Fibroblast of skin of left biceps (primary cell): Measurements from ENCODE around the gene XXYLT1.
"Not testable (repeated sequence)": the region's sequence is repeated elsewhere in the genome, so short reads cannot be mapped to it uniquely, and the experiment has no call there.

Experiments
- DNase-seq, 2 experiments: peaks; one replicate each; pipeline ENCODE4 v3.0.0-alpha.2; 2013; ENCODE audit warnings: low read depth in 2 of 2

The XXYLT1 gene

DNA sequence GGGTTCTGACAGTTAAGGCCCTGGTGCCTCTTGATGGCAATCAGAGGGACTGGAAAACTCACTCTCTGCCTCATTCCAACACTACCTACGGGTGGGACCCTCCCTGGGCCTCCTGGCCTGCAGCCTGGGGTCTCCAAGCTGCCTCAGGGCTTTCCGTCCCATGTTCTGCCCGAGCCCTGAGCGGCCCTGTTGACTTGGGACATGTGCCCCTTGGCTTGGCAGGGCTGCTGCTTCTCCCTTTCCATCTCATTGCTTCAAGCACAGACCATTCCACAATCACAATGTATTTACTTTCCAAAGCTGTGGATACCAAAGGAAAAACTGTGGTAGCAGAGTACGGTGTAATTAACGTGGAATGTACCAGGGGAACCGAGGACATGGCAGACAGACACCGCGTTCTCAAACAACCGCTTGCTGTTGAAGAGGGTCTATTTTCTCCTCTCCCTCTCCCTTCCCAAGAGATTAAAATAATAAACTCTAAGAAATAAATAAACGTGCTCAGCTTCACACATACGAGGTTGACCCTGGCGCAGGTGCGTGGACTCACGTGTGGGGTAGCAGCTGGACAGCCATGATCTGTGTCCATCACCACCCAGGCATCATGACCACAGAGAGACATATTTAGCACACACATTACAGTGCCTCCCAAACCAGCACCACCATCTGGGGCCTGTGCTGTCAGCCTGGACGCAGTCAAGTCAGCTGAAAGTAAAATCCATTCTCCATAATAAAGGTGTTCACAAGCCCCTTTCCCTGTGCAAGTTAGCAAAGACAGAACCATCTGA lies 172.0 kb downstream of the XXYLT1 start:
- no peak for DNase-seq

DNA sequence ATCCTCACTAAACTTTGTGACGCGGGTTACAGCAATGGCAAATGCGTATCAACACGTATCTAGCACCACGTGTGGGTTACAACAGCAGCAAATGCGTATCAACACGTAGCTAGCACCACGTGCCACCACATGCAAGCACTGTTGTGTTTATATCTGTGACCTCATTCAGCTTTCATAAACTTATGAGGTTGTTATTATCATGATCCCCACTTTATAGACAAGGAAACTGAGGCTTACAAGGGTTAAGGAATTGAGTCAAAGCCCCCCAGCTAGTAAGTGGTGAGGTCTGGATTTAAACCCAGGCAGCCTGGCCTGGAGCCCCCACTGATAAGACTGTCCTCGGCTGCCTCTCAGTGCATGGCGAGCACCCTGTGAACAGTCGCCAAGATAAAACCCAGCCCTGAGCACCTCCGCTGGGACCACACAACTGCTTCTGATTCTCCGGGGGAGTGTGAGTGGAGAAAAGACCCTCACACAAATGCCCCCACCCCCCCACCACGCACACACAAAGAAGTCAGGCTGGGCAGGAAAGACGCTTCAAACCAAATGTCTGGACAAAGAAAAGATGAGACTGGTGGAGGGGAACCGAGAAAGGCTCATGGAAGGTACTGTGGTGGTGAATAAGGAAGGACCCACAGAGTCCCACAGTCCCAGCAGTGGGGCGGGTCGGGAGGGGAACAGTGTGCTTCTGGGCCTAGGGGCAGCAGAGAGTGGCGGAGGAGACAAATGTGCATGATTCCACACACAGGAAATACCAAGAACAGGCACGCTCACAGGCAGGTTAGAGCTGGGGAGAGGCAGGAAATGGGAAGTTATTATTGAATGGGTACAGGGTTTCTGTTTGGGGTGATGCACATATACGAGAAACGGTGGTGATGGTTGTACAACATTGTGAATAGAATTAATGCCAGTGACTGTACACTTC lies 173.4 kb downstream of the XXYLT1 start:
- DNase-seq, result no peak

DNA sequence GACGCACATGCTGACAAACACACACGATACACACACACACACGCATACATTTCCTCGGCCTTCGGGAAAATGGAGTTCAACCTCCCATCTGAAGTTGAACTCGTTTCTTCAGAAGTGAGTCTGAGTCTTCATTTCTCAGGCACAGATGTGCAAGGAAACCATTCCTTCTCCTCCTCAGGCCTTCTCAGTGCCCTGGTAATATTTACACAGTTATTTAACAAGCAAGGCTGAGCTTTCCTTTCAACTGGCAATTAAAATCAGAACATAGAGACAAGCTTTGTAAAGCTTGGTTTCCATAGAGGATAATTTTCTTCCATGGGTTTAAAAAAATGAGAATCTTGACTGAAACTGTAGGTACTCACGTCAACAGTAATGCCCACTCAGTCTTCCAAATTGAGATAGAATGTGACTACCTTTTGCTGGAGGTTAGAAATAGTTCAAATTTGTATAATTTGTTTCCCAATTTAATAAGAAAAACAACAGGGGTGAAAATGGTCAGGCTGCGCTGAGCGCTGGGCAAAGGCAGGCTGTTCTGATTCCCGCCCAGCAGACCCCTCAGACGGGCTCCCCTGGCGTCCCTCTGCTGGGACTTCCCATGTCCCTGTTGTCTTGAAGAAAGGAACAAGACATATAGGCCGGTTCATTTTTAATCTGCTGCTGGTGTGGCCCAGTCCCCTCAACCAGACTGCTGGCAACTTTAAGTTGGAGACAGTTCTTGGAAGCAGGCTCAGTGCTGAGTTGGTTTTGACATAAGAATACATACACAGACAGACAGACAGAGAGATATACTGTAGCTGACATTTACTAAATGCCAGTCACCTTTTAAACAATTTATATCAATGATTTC lies 174.3 kb downstream of the XXYLT1 start:
- no peak for DNase-seq

DNA sequence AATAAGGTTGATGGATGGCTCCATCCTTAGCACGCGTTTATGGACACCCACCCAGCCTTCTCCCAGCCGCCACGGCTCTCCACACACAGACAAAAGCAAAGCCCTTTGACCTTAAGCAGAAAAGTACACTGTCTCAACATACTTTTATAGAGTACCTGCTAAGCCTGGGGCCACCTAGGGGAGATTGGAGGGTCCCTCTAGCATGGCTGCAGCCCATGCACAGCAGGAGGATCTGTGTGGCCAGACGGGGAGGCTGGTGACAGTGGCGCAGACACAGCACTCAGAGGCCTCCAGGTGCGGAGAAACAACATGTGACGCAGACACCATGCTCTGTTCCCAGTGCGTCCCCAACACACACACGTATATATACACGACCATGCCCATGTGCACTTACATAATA lies 174.9 kb downstream of the XXYLT1 start:
- no peak for DNase-seq

DNA sequence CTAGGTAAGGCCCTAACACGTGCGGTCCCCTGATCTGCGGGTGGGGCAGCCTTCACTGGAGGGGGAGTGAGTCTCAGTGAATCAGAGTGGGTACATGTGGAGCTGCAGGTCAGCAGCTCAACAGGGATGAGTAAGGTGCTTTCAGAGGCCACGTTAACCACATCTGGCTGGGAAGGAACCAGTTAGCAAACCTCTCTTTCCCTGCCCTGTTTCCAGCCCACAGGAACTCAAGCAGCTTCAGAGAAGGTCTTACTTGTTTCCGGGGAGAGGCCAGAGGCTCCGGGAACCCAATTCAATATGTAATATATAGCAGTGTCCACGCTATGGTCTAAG lies 175.3 kb downstream of the XXYLT1 start:
- no peak for DNase-seq

DNA sequence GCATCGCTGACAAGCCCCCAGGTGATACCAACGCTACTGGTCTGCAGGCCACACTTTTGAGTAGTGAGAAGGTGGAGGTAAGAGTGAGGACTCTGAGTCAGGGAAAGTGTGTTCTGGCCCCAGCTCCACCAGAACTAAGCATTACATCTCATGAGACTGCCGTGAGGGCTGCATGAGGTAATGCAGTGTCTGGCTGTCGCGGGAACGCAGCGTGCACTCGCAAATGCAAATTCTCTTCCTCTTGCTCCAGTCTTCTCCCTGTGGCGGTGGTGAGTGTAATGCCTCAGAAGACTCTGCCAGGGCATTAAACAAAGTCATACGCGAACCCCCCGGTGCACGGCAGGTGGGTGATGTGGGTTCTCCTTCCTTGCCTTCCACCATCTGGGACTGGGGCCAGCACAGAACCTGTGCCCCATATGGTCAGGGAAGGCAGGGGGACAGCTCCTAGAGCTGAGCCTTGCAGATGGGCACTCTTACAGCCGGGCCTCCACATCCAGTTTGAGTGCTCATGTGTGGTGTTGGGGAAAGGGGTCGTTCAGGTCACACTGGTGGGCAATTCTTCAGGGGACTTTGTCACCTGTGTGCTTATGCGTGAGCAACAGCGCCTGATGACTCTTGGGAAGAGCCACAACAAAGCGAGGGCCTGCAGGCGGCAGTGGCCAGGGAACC lies 175.8 kb downstream of the XXYLT1 start:
- no peak for DNase-seq

DNA sequence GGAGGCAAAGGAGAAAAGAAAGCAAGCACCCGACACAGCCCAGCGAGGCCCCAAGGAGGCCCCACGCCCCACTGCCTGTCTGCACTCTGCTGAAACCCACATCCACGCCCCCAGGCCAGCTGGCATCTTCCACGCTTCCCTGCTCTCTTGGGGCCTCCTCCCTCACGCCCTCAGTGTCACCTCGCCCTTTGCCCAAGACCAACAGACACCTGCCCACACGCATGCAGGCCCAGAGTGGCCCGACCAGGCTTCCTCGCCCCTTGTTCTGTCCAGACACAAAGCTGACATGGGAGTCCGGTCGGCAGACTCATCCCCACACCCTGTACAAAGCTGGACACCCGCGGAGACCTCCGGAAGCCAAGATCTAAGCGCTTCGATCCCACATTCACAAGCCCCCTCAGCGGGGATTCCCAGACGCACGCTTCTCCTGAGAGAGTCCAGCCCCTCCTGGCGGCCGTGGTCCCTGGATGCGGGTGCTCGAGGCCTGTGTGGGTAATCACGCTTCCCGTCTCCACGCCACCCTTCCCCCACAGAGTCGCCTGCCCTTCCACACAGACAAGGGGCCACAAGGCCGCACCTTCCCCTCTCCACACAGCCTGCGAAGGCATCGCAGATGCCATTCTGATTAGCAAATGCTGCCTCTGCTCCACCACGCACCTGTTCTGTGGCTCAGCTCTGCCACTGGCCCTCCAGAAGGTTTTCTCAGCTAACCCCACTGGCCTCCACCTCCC lies 176.6 kb downstream of the XXYLT1 start:
- DNase-seq, result no peak

DNA sequence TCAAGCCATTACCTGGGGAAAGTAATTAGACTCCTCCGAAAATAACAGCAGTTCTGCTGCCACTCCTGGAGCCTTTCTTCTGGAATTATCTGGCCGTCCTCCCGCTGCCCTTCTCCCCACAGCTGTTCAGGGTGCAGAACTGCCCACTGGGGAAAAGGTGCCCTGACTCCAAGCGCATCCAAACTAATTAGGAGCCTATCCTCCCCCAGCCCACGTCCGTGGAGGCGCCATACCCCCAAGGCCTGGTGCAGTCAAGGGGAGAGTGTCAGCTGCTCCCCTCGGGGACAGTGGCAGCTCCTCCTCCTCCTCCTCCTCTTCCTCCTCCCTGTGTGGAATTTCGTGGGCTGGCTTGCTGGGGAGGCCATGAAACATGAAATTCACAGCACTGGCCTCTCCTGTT lies 177.2 kb downstream of the XXYLT1 start:
- no peak for DNase-seq

DNA sequence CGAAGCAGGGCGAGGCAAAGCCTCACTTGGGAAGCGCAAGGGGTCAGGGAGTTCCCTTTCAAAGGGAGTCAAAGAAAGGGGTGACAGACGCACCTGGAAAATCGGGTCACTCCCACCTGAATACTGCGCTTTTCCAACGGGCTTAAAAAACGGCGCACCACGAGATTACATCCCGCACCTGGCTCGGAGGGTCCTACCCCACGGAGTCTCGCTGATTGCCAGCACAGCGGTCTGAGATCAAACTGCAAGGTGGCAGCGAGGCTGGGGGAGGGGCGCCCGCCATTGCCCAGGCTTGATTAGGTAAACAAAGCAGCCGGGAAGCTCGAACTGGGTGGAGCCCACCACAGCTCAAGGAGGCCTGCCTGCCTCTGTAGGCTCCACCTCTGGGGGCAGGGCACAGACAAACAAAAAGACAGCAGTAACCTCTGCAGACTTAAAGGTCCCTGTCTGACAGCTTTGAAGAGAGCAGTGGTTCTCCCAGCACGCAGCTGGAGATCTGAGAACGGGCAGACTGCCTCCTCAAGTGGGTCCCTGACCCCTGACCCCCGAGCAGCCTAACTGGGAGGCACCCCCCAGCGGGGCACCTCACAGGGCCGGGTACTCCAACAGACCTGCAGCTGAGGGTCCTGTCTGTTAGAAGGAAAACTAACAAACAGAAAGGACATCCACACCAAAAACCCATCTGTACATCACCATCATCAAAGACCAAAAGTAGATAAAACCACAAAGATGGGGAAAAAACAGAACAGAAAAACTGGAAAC lies 182.9 kb downstream of the XXYLT1 start:
- DNase-seq, result not testable (repeated sequence)

DNA sequence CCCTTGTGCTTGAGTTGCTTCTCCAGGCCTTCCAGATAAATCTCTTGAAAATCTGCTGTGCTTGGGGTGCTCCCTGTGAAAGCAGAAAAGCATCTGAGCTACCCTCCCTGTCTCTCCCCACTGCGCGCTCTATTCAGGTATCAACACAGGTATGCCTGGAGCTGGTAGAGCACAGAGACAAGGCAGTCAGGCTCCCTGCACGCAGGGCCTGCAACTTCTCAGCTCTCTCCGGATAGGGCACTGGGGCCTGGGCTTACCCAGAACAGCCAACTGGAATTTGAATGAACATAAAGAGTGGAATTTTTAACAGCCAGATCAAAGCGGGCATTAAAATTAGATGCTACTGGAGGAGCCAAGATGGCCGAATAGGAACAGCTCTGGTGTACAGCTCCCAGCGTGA lies 183.6 kb downstream of the XXYLT1 start:
- DNase-seq, result no peak

DNA sequence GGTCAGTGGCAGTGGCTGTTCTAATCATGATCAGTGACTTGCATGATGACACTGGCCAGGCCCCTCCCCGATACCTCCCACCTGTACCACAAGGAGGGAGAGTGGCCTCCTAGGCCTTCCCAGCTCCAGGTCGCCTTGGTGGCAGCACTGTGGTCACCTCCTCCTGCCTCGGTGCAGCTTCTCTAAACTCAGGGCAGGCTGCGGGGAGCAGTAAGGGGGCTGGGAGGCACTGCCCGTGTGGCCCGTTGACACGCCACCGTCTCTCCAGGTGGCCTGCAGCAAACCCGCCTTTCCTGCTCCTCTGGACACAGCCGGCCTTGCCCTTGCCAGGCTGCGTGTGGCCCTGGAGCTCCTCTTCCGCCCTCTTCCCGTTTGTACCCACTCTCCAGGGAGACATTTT lies 184.1 kb downstream of the XXYLT1 start:
- DNase-seq, result no peak

DNA sequence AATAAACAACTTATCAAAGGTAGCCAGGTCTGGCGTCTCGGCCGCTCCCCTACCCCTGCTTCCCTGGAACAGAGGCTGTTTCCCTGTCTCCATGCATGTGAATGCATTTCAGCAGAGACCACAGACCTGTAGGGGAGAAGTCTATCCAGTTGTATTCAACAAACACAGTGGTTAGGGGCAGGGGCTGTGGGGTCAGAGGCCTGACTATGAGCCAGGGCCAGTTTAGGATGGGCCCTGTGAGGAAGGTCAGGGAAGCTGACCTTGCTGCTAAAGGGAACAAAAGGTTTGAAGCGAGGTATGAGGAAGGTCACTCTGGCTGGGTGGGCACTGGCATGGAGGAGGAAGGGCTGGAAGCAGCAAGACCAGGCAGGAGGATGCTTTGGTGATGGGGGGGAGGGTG lies 184.6 kb downstream of the XXYLT1 start:
- no peak for DNase-seq

DNA sequence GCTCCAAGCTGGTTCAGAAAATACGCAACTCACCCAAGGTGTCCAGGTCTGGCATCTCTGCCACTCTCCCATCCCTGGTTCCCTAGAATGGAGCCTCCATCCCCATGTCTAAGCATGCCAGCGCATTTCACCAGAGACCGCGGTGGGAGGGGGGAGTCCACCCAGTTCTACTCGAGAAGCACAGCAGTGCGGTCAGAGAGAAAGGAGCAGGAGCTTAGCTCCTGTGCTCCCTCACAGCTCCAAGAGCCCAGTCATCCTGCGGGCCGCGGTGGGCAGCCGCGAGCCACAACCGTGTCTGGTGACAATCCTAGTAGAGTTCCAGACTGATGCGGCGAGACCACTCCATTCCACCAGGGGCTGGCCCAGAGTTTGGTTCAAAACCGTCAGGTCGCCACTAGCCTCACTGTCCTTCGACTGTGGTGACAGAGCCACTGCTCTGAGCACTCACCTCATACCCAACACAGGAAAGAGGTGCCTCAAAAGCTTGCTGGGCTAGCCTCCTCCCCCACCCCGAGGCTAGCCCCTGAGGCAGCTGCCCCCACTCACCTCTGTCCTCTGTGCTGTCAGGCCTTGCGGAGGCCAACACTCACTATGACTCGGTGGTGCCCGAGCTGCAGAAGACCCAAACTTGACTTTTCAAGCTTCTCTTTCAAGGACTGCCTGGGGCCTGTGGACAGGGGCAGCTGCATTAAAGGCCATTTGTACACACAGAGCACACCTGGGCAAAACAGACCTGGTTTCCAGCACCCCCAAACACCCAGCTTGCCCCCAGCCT lies 185.4 kb downstream of the XXYLT1 start:
- DNase-seq, result no peak

DNA sequence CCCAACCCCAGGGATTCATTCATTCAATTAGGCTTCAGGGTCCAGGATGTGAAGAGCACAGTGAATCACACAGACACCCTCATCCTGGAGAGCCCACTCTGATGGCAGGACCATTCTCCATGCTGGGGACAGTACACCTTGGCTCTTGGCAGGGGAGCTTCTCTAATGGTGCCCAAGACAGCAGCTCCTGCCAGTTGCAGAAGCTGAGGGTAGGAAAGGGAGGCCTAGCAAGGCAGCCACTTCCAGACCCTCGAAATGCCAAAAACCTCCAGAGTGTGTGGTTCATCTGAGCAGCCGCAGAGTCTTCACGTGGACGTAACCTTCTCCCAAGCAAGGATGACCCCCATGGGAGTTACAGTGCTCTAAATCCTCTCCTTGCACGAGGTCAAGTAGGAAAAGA lies 186.2 kb downstream of the XXYLT1 start:
- no peak for DNase-seq

DNA sequence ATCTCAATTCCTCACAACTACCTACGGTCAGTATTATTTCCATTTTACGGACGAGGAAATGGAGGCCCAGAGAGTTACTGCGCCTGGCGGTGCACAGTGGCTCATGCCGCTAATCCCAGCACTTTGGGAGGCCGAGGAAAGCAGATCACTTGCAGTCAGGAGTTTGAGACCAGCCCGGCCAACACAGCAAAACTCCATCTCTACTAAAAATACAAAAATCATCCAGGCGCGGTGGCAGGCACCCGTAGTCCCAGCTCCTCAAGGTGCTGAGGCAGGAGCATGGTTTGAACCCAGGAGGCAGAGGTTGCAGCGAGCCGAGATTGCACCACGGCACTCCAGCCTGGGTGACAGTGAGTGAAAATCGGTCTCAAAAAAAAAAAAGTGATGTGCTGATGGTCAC lies 187.3 kb downstream of the XXYLT1 start:
- no peak for DNase-seq

DNA sequence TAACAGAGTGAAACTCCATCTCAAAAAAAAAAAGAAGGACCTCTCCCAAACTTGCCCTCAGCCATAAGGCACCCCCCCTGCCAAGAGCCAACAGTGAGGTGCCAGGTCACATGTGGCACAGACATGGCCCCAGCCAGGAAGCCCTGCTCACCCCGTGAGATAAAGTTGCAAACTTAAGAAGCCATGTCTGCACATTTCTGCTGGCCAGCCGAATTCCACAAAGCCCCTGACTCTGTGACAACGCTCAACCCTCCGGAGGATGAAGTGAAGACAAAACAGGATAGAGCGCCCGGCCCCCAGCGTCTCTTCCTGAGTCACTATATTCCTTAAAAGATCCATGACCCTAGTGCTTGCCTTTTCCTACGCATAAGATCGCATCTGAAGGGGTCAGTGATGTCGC lies 188.1 kb downstream of the XXYLT1 start:
- DNase-seq, result no peak

DNA sequence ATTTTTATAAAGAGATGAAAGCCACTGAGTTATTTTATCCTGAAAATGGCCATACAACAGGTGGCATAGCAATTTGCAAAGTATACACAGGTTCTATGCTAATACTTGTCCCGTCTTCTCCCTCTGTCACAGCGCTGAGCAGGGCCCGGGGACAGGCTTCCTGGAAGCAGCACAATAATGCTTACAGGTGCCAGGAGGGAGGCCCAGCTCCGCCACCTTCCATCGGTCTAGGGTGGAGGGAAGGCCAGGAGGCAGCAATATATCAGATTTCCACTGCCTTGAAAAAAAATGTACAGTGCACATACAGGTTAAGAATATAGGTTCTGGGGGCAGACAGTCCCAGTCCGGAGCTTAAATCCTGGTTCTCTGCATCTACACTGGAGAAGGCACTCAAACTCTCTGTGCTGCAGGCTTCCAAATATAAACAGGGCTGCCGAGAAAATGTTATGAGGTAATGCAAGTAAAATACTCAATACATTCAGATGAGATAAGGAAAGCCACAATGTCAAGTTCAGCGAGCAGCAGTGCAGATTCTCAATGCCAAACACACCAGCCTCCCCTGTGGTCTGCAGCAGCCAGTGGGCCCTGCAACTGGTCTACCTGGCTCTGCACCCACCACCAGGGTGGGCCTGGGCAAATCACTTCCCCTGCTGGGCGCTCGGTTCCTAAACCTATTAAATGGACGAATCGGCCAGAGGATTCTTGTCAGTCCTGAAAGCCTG lies 189.6 kb downstream of the XXYLT1 start:
- no peak for DNase-seq

DNA sequence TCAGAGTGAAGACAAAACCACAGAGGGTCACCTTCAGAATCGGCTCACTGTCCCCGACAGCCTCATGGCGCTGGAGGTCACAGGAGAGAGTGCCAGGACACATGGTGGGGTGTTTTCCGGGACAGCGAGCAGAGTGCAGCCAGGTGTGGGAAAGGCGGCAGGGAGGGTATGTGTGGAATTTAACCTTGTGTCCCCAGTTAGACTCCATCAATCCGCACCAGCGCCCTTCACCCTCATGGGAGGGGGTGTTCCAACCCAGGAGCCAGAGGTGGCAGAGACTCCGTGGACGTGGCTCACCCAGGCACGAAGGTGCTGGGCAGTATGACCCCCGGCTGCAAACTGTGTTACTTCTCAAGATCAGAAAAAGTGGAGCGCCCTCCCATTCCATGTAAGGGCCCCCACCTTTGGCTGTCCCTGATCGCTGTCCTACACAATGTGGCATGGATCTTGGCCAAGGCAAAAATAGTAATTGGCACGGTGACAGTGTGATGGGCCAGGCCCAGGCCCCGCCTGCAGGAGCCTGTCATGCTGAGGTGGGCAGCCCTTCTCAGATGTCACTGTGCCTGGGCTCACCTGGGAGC lies 190.3 kb downstream of the XXYLT1 start:
- no peak for DNase-seq
